Liver (tissue), 9 donors: ENCODE results near the gene CLK4. TPM values are rescaled to one million over a fixed set of nuclear protein-coding genes. Genes with fewer than 3 reads are reported as not detected.
A peak's percentile ranks its signal among the peaks of the same experiment; 100 is the strongest.

ENCODE experiments used
- DNase-seq: peaks from one replicate; pipeline ENCODE4 v3.0.0-alpha.2; 2017; ENCODE audit warnings: low spot score
- H3K27ac ChIP-seq, 2 donors: one replicate each; pipeline ENCODE4 v1.7.0; 2013; ENCODE audit warnings: inconsistent platforms in 2 of 2, low read length in 2 of 2, control low read depth in 1 of 2, low read depth in 1 of 2, mild to moderate bottlenecking in 1 of 2
- H3K27me3 ChIP-seq, 4 donors: one replicate each; pipeline versions ENCODE4 v1.6.1 to v1.7.0; 2013; ENCODE audit warnings: low read length in 3 of 4, inconsistent platforms in 1 of 4, mild to moderate bottlenecking in 1 of 4, moderate library complexity in 1 of 4; ENCODE audit not compliant: control insufficient read depth in 4 of 4, insufficient read depth in 4 of 4
- H3K36me3 ChIP-seq, 4 donors: one replicate each; pipeline versions ENCODE4 v1.6.1 to v1.7.0; 2013; ENCODE audit warnings: low read length in 3 of 4, mild to moderate bottlenecking in 3 of 4, low read depth in 1 of 4, moderate library complexity in 1 of 4; ENCODE audit not compliant: control insufficient read depth in 4 of 4, insufficient read depth in 3 of 4
- H3K4me1 ChIP-seq, 4 donors: one replicate each; pipeline versions ENCODE4 v1.6.1 to v1.7.0; 2013; ENCODE audit warnings: low read length in 3 of 4, mild to moderate bottlenecking in 3 of 4, moderate library complexity in 1 of 4; ENCODE audit not compliant: control insufficient read depth in 4 of 4, insufficient read depth in 4 of 4
- H3K4me3 ChIP-seq, 3 donors: one replicate each; pipeline versions ENCODE4 v1.6.1 to v1.7.0; 2013; ENCODE audit warnings: low read length in 3 of 3, control low read depth in 1 of 3, low read depth in 1 of 3, mild to moderate bottlenecking in 1 of 3
- H3K9ac ChIP-seq, 2 donors: one replicate each; pipeline ENCODE4 v1.7.0; 2013; ENCODE audit warnings: low read length in 2 of 2, mild to moderate bottlenecking in 2 of 2, moderate library complexity in 2 of 2, control low read depth in 1 of 2, low read depth in 1 of 2
- H3K9me3 ChIP-seq, 4 donors: one replicate each; pipeline versions ENCODE4 v1.6.1 to v1.7.0; 2013; ENCODE audit warnings: low read length in 3 of 4; ENCODE audit not compliant: control insufficient read depth in 4 of 4
- EGR1 ChIP-seq, 2 donors: IDR thresholded peaks; 2 replicates each; pipeline ENCODE4 v1.6.1; 2016 to 2018; ENCODE audit warnings: antibody characterized with exemption in 2 of 2, low read depth in 2 of 2
- FOXA1 ChIP-seq: IDR thresholded peaks from 2 replicates; pipeline ENCODE4 v1.6.1; 2016; ENCODE audit warnings: antibody characterized with exemption
- FOXA2 ChIP-seq: IDR thresholded peaks from 2 replicates; pipeline ENCODE4 v1.6.1; 2016; ENCODE audit warnings: antibody characterized with exemption
- JUND ChIP-seq, 2 donors: IDR thresholded peaks; 2 replicates each; pipeline ENCODE4 v1.6.1; 2016; ENCODE audit warnings: antibody characterized with exemption in 2 of 2
- NR2F2 ChIP-seq: IDR thresholded peaks from 2 replicates; pipeline ENCODE4 v1.6.1; 2016; ENCODE audit warnings: antibody characterized with exemption
- RAD21 ChIP-seq, 2 donors: IDR thresholded peaks; 2 replicates each; pipeline ENCODE4 v1.6.1; 2016; ENCODE audit warnings: antibody characterized with exemption in 2 of 2, mild to moderate bottlenecking in 2 of 2
- TAF1 ChIP-seq: conservative IDR thresholded peaks from 2 replicates; pipeline ENCODE4 v1.6.1; 2016; ENCODE audit warnings: antibody characterized with exemption, mild to moderate bottlenecking
- YY1 ChIP-seq: IDR thresholded peaks from 2 replicates; pipeline ENCODE4 v1.6.1; 2016; ENCODE audit warnings: antibody characterized with exemption, mild to moderate bottlenecking
- WGBS: extraction: QIAGEN DNeasy Blood & Tissue Kit; methylation state at CpG from one replicate; pipeline ENCODE4 v1.1.7; 2013; 5-methylcytosine and 5-hydroxymethylcytosine counted together
- polyA plus RNA-seq, 2 donors: library from polyadenylated mRNA; stranded (reverse) in 1 of 2; unstranded in 1 of 2; fragments of 200-250 nt in 1 of 2; fragments of >200 nt in 1 of 2; fragmentation: Nextera tagmentation in 1 of 2; extraction: Ambion mirVana in 1 of 2; gene quantifications; one replicate each; pipeline versions ENCODE4 v1.2.1 to v1.2.3, GENCODE V29; 2013 to 2015
- total RNA-seq, 2 donors: library from RNA; depleted of rRNA; stranded (reverse); fragments of >200 nt; gene quantifications; one replicate each; pipeline ENCODE4 v1.2.3, GENCODE V29; 2014
- TF ChIP-seq, protein P1 (sequence below): fragments of 150-350 bp; IDR thresholded peaks from 2 replicates; pipeline ENCODE4 v1.5.1; 2017; ENCODE audit warnings: improper control_type of control experiment, low read depth, low read length; ENCODE audit not compliant: missing input control
- TF ChIP-seq, protein P2 (sequence below): IDR thresholded peaks from 2 replicates; pipeline ENCODE4 v1.6.1; 2016; ENCODE audit warnings: antibody characterized with exemption
- TF ChIP-seq, protein P3 (sequence below): IDR thresholded peaks from 2 replicates; pipeline ENCODE4 v1.6.1; 2016; ENCODE audit warnings: antibody characterized with exemption
- TF ChIP-seq, protein P4 (sequence below): IDR thresholded peaks from 2 replicates; pipeline ENCODE4 v1.6.1; 2016; ENCODE audit warnings: antibody characterized with exemption
- donor health status: healthy.
- donor health status: healthy.
- donor health status: healthy.
- donor health status: healthy.
- donor health status: healthy.

The CLK4 gene
- total and polyA plus RNA-seq, 4 donors, result 5.0 to 28.2 (median 21.9) TPM

DNA sequence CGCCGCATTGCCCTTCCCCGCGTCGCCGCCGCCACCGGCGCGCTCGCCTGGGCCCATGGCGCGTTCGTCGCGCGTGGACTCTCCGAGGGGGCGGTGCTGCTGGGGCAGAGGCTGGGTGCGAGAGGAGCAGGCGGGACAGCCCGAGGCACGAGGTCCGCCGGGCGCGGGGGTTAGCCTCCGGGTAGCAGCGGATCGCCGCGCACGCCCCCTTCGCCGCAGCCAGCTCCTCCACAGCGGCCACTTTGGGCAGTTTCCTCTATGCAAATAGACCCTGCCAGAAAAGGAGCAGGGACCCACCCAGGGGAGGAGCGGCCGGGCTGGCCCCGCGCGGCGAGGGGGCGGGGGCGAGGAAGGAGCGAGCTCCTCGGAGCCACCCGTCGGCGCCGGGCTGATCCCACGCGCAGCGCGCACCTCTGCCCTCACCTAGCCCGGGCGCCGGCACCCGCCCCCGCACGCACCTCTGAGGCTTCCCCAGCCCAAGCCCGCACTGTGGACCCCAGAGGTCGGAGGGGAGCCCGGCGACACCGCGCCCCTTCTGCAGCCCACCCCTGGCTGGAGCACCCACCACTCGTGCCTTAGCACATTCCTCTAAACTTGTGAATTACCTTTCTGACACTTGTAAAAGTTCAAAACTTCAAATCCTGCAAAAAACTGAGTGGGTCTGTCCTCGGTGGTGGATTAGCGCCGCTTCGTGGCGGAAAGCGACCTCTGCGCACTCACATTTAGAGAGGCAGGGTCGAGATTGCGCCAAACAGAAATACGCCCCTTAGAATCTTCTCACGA lies 36.5 kb downstream of the CLK4 start, which contains the start of gene COL23A1:
Gene COL23A1, minus strand, starts transcription at position 253 of the 783 bp plus-strand sequence.
- H3K27ac ChIP-seq, result no peak within 1 kb of the TSS
- peak; percentile 52 for DNase-seq
- H3K4me3 ChIP-seq, result peak within 1 kb of the TSS in 2 of 3 donors; percentile 24 to 49
- 2% methylated on average over 78 of the region's 78 CpGs for WGBS
- peaks cover 0 to 9% (median under 1%) of the 10 kb centered on the region in 4 donors for H3K36me3 ChIP-seq
- TF ChIP-seq FOXA1 (no peak), RAD21 (IDR thresholded peaks at IDR 0.05) (peak; percentile 73 to 79), JUND (IDR thresholded peaks at IDR 0.05) (no peak)
- TF ChIP-seq, protein P1, sequence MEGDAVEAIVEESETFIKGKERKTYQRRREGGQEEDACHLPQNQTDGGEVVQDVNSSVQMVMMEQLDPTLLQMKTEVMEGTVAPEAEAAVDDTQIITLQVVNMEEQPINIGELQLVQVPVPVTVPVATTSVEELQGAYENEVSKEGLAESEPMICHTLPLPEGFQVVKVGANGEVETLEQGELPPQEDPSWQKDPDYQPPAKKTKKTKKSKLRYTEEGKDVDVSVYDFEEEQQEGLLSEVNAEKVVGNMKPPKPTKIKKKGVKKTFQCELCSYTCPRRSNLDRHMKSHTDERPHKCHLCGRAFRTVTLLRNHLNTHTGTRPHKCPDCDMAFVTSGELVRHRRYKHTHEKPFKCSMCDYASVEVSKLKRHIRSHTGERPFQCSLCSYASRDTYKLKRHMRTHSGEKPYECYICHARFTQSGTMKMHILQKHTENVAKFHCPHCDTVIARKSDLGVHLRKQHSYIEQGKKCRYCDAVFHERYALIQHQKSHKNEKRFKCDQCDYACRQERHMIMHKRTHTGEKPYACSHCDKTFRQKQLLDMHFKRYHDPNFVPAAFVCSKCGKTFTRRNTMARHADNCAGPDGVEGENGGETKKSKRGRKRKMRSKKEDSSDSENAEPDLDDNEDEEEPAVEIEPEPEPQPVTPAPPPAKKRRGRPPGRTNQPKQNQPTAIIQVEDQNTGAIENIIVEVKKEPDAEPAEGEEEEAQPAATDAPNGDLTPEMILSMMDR, result peak; percentile 49
- TF ChIP-seq, protein P2, sequence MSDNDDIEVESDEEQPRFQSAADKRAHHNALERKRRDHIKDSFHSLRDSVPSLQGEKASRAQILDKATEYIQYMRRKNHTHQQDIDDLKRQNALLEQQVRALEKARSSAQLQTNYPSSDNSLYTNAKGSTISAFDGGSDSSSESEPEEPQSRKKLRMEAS, result no peak
- H3K4me1 ChIP-seq, result peaks cover 9 to 14% (median 11%) of the 10 kb centered on the region in 4 donors
- peaks cover 0 to 4% (median 0%) of the 10 kb centered on the region in 4 donors for H3K27me3 ChIP-seq
- H3K9ac ChIP-seq, result no peak within 1 kb of the TSS
- peaks cover 0 to 4% (median 2%) of the 10 kb centered on the region in 4 donors for H3K9me3 ChIP-seq

DNA sequence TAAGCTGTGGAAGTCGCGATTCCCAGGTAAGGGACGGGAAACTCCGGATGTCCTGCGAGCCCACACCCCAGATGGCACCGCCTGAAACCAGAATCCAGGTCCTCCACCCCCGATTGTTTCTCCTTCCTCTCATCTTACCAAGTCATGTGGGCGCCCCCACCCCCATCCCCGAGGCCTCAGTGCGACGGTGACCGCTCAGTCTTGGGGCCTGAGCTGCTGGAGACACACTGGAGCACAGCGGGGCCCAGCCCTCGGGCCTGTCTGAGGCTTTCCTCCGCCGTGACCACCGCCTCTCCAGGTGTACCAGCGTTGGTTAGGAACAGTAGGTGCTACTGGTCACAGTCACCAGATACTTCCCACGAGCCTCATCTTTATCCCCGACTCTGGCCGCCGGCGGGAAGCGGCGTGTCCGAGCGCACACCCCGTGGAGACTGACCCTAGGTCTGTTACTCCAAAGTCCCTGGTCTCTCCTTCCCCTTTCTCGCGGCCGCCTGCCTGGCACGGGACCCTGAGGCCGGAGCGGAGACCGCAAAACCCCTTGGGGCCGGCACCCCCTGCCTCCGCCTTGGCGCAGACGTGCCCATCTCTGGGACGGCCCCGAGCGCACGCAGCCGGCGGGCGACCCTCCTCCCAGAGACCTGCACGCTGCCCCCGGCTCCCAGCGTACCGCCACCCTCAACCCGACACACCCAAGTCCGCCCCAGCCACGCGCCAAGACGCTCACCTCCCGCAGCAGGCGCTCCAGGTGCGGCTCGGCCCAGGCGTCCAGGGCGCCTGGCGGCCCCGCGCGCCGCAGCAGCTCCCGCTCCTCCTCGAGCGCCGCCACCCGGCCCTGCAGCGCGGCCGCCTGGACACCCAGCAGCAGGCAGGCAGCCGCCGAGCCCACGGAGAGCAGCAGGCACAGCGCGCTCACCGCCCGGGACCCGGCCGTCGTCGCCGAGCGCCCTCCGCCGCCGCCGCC lies 37.4 kb downstream of the CLK4 start:
- no peak overlapping the region for H3K27ac ChIP-seq
- peaks cover 0 to 3% (median 0%) of the 10 kb centered on the region in 4 donors for H3K9me3 ChIP-seq
- H3K36me3 ChIP-seq, result peaks cover 0 to 2% (median under 1%) of the 10 kb centered on the region in 4 donors
- peaks cover 0 to 4% (median 0%) of the 10 kb centered on the region in 4 donors for H3K27me3 ChIP-seq
- peak overlapping the region in 1 of 3 donors; percentile 49 for H3K4me3 ChIP-seq
- H3K9ac ChIP-seq, result no peak overlapping the region
- 9% methylated on average over 91 of the region's 91 CpGs for WGBS
- TF ChIP-seq TAF1 (no peak), YY1 (no peak), JUND (IDR thresholded peaks at IDR 0.05) (no peak), FOXA2 (no peak), NR2F2 (no peak)
- TF ChIP-seq, protein P1, result no peak
- H3K4me1 ChIP-seq, result peaks cover 9 to 14% (median 11%) of the 10 kb centered on the region in 4 donors
- no peak for DNase-seq

DNA sequence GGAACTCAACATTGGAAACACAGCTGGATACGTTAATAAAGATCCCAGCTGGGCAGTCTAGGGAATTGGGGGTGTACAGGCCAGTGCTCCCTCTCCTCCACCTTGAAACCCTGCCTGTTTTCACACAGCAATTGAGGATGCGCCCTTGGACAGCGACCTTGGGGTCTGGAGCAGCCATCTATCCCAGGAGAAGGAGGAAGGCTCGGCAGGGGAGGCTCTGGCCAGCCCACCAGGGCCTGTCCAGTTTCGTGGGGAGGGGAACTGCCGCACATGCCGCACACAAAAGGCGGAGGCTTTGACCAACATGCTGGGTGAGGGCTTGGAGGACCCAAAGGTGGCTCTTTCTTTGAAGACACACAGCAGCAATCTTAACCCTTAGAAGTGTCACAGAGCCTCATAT lies 38.1 kb downstream of the CLK4 start:
- H3K4me1 ChIP-seq, result peaks cover 9 to 14% (median 11%) of the 10 kb centered on the region in 4 donors
- H3K27me3 ChIP-seq, result peaks cover 0 to 4% (median 0%) of the 10 kb centered on the region in 4 donors
- H3K4me3 ChIP-seq, result no peak overlapping the region
- DNase-seq, result no peak
- no peak overlapping the region for H3K27ac ChIP-seq
- peaks cover 0 to 3% (median 0%) of the 10 kb centered on the region in 4 donors for H3K9me3 ChIP-seq
- TF ChIP-seq, protein P3, sequence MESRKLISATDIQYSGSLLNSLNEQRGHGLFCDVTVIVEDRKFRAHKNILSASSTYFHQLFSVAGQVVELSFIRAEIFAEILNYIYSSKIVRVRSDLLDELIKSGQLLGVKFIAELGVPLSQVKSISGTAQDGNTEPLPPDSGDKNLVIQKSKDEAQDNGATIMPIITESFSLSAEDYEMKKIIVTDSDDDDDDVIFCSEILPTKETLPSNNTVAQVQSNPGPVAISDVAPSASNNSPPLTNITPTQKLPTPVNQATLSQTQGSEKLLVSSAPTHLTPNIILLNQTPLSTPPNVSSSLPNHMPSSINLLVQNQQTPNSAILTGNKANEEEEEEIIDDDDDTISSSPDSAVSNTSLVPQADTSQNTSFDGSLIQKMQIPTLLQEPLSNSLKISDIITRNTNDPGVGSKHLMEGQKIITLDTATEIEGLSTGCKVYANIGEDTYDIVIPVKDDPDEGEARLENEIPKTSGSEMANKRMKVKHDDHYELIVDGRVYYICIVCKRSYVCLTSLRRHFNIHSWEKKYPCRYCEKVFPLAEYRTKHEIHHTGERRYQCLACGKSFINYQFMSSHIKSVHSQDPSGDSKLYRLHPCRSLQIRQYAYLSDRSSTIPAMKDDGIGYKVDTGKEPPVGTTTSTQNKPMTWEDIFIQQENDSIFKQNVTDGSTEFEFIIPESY, result no peak
- no peak for TF ChIP-seq NR2F2
- TF ChIP-seq TAF1, result no peak
- no peak for TF ChIP-seq EGR1 (IDR thresholded peaks at IDR 0.05; ENCODE audit: low read depth in 2 of 2)
- TF ChIP-seq, protein P4, sequence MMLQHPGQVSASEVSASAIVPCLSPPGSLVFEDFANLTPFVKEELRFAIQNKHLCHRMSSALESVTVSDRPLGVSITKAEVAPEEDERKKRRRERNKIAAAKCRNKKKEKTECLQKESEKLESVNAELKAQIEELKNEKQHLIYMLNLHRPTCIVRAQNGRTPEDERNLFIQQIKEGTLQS, result no peak
- TF ChIP-seq RAD21 (IDR thresholded peaks at IDR 0.05), result no peak
- TF ChIP-seq JUND (IDR thresholded peaks at IDR 0.05), result no peak
- no peaks in the 10 kb centered on the region for H3K36me3 ChIP-seq
- whole genome bisulfite sequencing, result 62% methylated on average over 8 of the region's 8 CpGs
- H3K9ac ChIP-seq, result no peak overlapping the region
